Activated CD4-positive, alpha-beta T cell treated with anti-CD3 and anti-CD28 coated beads, Interleukin-2, amount 10 ng/mL, durations not matched to agents 7 days and 5 days (primary cell): ENCODE results near the gene ZFPM1. TPM values are rescaled to one million over a fixed set of nuclear protein-coding genes. Genes with fewer than 3 reads are reported as not detected.

Experiments used
- CTCF ChIA-PET: fragments of 350-600 bp; sonication (Branson Sonifier 250); formaldehyde crosslinking; loops from one replicate; lab custom pipeline; 2021; ENCODE audit warnings: antibody characterized with exemption; lab: Charles Lee
- POLR2A ChIA-PET: fragments of 350-600 bp; sonication (Branson Sonifier 250); formaldehyde crosslinking; loops from one replicate; lab custom pipeline; 2021; ENCODE audit warnings: antibody characterized with exemption; lab: Charles Lee
- DNase-seq: peaks from one replicate; pipeline ENCODE4 v3.0.0-alpha.2; 2020
- H3K27ac Mint-ChIP-seq: one replicate; pipeline ENCODE4 v1.8.0; 2021; ENCODE audit warnings: mild to moderate bottlenecking, moderate library complexity, mixed read lengths
- H3K27me3 Mint-ChIP-seq: one replicate; pipeline ENCODE4 v1.8.0; 2021; ENCODE audit warnings: mixed read lengths
- H3K36me3 Mint-ChIP-seq: one replicate; pipeline ENCODE4 v1.8.0; 2021; ENCODE audit warnings: low read depth, mixed read lengths
- H3K4me1 Mint-ChIP-seq: one replicate; pipeline ENCODE4 v1.8.0; 2021; ENCODE audit warnings: mixed read lengths
- H3K4me3 Mint-ChIP-seq: one replicate; pipeline ENCODE4 v1.8.0; 2021; ENCODE audit warnings: mild to moderate bottlenecking, moderate library complexity, mixed read lengths
- H3K9me3 Mint-ChIP-seq: one replicate; pipeline ENCODE4 v1.8.0; 2021; ENCODE audit warnings: mixed read lengths
- total RNA-seq, 2 experiments: library from RNA; stranded (reverse); gene quantifications; one replicate each; pipeline ENCODE4 v1.2.3, GENCODE V29; 2021

Gene ZFPM1
- total RNA-seq, 2 experiments from 2014 or later = 12.7 to 13.8 TPM

GRCh38 chr16:88460496-88461330 lies 7.6 kb downstream of the ZFPM1 start:
- Mint-ChIP-seq H3K27ac (no peak overlapping the region), H3K36me3 (no peaks in the 10 kb centered on the region), H3K27me3 (no peaks in the 10 kb centered on the region), H3K4me1 (peaks cover 44% of the 10 kb centered on the region), H3K4me3 (no peak overlapping the region), H3K9me3 (no peaks in the 10 kb centered on the region)
- POLR2A ChIA-PET = no interaction called here
- no peak for DNase-seq
- CTCF ChIA-PET = no interaction called here

- CTCF ChIA-PET = no interaction called here
- Mint-ChIP-seq H3K36me3 (no peaks in the 10 kb centered on the region), H3K27ac (peak overlapping the region; percentile 36), H3K9me3 (no peaks in the 10 kb centered on the region), H3K27me3 (no peaks in the 10 kb centered on the region), H3K4me1 (peaks cover 44% of the 10 kb centered on the region), H3K4me3 (no peak overlapping the region)
- POLR2A ChIA-PET = no interaction called here
- DNase-seq = no peak
Observed at GRCh38 chr16:88461331-88462269, 8.5 kb downstream of the ZFPM1 start.

- Mint-ChIP-seq H3K27ac (no peak overlapping the region), H3K4me1 (peaks cover 46% of the 10 kb centered on the region), H3K36me3 (no peaks in the 10 kb centered on the region)
Observed at GRCh38 chr16:88462396-88462795, 9.3 kb downstream of the ZFPM1 start.

GRCh38 chr16:88463411-88463810 lies 10.3 kb downstream of the ZFPM1 start:
- Mint-ChIP-seq H3K27me3 (no peaks in the 10 kb centered on the region), H3K36me3 (no peaks in the 10 kb centered on the region), H3K4me1 (peaks cover 50% of the 10 kb centered on the region), H3K27ac (no peak overlapping the region), H3K4me3 (no peak overlapping the region), H3K9me3 (no peaks in the 10 kb centered on the region)
- ChIA-PET POLR2A (no interaction called here), CTCF (interaction anchor here (0.6 kb wide), 1 partner anchor 1274 kb away, joined by 3 read pairs; no protein-coding TSS in a partner anchor)
- no peak for DNase-seq

More at GRCh38 chr16:88462396-88462795, 9.3 kb downstream of the ZFPM1 start:
- Mint-ChIP-seq H3K27me3 (no peaks in the 10 kb centered on the region), H3K4me3 (no peak overlapping the region), H3K9me3 (no peaks in the 10 kb centered on the region)
- ChIA-PET CTCF (no interaction called here), POLR2A (no interaction called here)
- DNase-seq = no peak

GRCh38 chr16:88464447-88465318 lies 11.6 kb downstream of the ZFPM1 start:
- CTCF ChIA-PET = interaction anchor here (1.3 kb wide), 1 partner anchor 98 kb away, joined by 4 read pairs; no protein-coding TSS in a partner anchor
- POLR2A ChIA-PET = no interaction called here
- Mint-ChIP-seq H3K4me3 (no peak overlapping the region), H3K36me3 (no peaks in the 10 kb centered on the region), H3K4me1 (peaks cover 54% of the 10 kb centered on the region), H3K27me3 (no peaks in the 10 kb centered on the region), H3K27ac (no peak overlapping the region), H3K9me3 (no peaks in the 10 kb centered on the region)
- DNase-seq = no peak

- no peaks in the 10 kb centered on the region for H3K9me3 Mint-ChIP-seq
- no peaks in the 10 kb centered on the region for H3K36me3 Mint-ChIP-seq
- H3K4me3 Mint-ChIP-seq = no peak overlapping the region
- H3K27me3 Mint-ChIP-seq = no peaks in the 10 kb centered on the region
- CTCF ChIA-PET = interaction anchor here (1.3 kb wide), 1 partner anchor 97 kb away, joined by 4 read pairs; no protein-coding TSS in a partner anchor
- H3K4me1 Mint-ChIP-seq = peaks cover 59% of the 10 kb centered on the region
- DNase-seq = no peak
- no peak overlapping the region for H3K27ac Mint-ChIP-seq
- POLR2A ChIA-PET = no interaction called here
Observed at GRCh38 chr16:88465387-88465983, 12.4 kb downstream of the ZFPM1 start.

GRCh38 chr16:88466175-88466862 lies 13.2 kb downstream of the ZFPM1 start:
- no peak for DNase-seq
- H3K27me3 Mint-ChIP-seq = no peaks in the 10 kb centered on the region
- H3K4me1 Mint-ChIP-seq = peaks cover 66% of the 10 kb centered on the region
- H3K27ac Mint-ChIP-seq = peak overlapping the region; percentile 81
- no peaks in the 10 kb centered on the region for H3K9me3 Mint-ChIP-seq
- ChIA-PET CTCF (no interaction called here), POLR2A (no interaction called here)
- peak overlapping the region; percentile 19 for H3K4me3 Mint-ChIP-seq
- no peaks in the 10 kb centered on the region for H3K36me3 Mint-ChIP-seq

GRCh38 chr16:88466949-88467348 lies 13.9 kb downstream of the ZFPM1 start:
- CTCF ChIA-PET = no interaction called here
- Mint-ChIP-seq H3K27ac (no peak overlapping the region), H3K9me3 (no peaks in the 10 kb centered on the region), H3K27me3 (no peaks in the 10 kb centered on the region), H3K4me1 (peaks cover 62% of the 10 kb centered on the region), H3K36me3 (no peaks in the 10 kb centered on the region), H3K4me3 (no peak overlapping the region)
- POLR2A ChIA-PET = no interaction called here
- DNase-seq = no peak

- POLR2A ChIA-PET = interaction anchor here (0.7 kb wide), 1 partner anchor 225 kb away, joined by 3 read pairs; no protein-coding TSS in a partner anchor
- Mint-ChIP-seq H3K4me3 (no peak overlapping the region), H3K36me3 (no peaks in the 10 kb centered on the region), H3K27ac (no peak overlapping the region), H3K27me3 (no peaks in the 10 kb centered on the region), H3K4me1 (peaks cover 63% of the 10 kb centered on the region), H3K9me3 (no peaks in the 10 kb centered on the region)
- DNase-seq = no peak
- CTCF ChIA-PET = no interaction called here
Observed at GRCh38 chr16:88467541-88467944, 14.5 kb downstream of the ZFPM1 start.

- peak; percentile 30 for DNase-seq
- no peak overlapping the region for H3K27ac Mint-ChIP-seq
- peaks cover 63% of the 10 kb centered on the region for H3K4me1 Mint-ChIP-seq
- no peaks in the 10 kb centered on the region for H3K9me3 Mint-ChIP-seq
- H3K4me3 Mint-ChIP-seq = no peak overlapping the region
- CTCF ChIA-PET = no interaction called here
- H3K27me3 Mint-ChIP-seq = no peaks in the 10 kb centered on the region
- POLR2A ChIA-PET = no interaction called here
- no peaks in the 10 kb centered on the region for H3K36me3 Mint-ChIP-seq
Observed at GRCh38 chr16:88468275-88469129, 15.4 kb downstream of the ZFPM1 start.
